Right ventricle myocardium inferior (tissue), 1 donor: Measurements from ENCODE around the gene ZBTB40. TPM values are rescaled to one million over a fixed set of nuclear protein-coding genes. Genes with fewer than 3 reads are reported as not detected.
A peak's percentile ranks its signal among the peaks of the same experiment; 100 is the strongest.

Experiments used
- ATAC-seq: fragments of 200-7000 bp; cut with Tn5 transposase; one replicate; pipeline ENCODE4 v1.9.1; 2020; ENCODE audit warnings: mild to moderate bottlenecking, moderate library complexity
- DNase-seq: peaks from one replicate; pipeline ENCODE4 v3.0.0; 2021; ENCODE audit errors: missing footprints
- intact Hi-C: fragments of 100-400 bp; cut with DNase I; formaldehyde crosslinking; loops from one replicate; pipeline ENCODE4 v1.11.0; 2022
- total RNA-seq: library from RNA; stranded (reverse); fragmentation: NEBNext Ultra II Directional; extraction: Animal tissue kit (Norgen Biotek cat#: 25700); gene quantifications from one replicate; pipeline ENCODE4 v1.2.1, GENCODE V29; 2021
- donor health status: DM: no; HTN: yes; CAD: no; lungs with severe emphysema.

ZBTB40 gene
- total RNA-seq, 1 donor from 2014 or later: 17.9 TPM

- intact Hi-C loops: no loop called here
- peak; percentile 48 for ATAC-seq
- DNase-seq: no peak
These were observed 40.5 kb downstream of the ZBTB40 start for GRCh38 chr1:22491995-22492715.

DNA sequence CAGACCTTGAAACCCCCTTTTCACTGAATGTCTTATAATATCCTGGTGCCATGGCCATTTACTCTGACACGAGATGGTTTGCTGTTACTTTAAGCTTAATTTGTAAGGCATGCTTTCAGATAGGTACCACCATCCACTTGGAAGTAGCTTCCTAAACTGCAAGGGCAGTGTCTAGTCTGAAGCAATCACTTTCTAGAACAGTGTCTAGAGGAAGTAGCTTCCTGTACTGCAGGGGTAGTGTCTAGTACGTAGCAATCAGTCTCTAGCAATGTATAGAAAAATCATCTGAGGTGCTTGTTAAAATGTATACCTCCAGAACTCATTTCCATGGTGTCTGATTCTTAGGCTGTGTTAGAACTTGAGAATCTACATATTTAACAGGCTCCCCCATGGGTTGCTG lies 42.5 kb downstream of the ZBTB40 start:
- ATAC-seq (no peak), DNase-seq (no peak)
- intact Hi-C loops: no loop called here

DNA sequence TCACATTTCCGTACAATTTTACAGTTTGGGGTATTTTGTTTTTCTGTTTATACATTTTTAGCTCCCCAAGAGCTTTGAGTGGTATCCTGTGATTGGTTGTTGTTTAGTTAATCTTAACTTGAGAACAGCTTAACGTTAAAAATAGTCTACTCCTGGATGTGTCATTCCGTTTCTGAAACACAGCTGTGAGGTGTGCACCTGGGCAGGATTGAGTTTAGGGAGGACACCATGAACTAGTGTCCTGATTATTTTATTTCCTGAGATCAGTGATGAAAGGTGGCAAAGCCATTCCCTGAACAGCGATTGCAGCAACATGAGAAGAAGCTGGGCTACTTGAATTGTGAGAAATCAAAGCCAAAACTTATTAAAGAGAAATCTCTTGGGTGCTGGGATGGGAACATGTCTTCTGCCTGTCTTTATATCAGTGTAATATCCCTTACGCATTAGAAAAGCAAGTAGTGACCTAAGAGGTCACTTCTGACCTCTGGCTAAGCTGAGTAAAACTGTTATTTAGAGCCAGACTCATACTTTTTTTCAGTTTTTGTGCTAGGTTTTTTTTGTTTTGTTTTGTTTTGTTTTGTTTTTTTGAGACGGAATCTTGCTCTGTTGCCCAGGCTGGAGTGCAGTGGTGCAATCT lies 43.4 kb downstream of the ZBTB40 start:
- intact Hi-C loops: no loop called here
- no peak for ATAC-seq
- no peak for DNase-seq

DNA sequence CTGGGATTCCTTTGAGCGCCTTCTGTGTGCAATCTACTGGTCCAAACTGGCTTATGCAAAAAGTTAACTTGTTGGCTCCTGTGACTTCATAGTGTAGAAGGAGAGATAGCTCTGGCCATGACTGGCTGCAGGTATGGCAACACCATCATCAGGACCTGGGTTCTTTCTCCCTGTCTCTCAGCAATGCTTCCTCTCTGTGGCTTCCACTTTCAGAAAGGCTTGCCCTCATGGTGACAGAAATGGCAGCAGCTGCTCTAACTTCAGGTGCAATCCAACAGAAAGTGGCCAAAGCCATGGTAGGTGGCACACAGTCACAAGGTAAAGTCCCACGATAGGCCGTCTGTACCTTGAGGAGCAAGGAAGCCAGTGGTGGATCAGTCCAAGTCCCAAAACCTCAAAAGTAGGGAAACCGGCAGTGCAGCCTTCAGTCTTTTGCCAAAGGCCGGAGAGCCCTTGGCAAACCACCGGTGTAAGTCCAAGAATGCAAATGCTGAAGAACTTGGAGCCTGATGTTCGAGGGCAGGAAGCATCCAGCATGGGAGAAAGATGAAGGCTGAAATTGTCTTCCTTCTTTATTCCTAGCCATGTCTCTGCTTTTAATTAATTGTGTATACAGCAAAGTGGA lies 45.0 kb downstream of the ZBTB40 start:
- ATAC-seq (no peak), DNase-seq (no peak)
- intact Hi-C loops: no loop called here

DNA sequence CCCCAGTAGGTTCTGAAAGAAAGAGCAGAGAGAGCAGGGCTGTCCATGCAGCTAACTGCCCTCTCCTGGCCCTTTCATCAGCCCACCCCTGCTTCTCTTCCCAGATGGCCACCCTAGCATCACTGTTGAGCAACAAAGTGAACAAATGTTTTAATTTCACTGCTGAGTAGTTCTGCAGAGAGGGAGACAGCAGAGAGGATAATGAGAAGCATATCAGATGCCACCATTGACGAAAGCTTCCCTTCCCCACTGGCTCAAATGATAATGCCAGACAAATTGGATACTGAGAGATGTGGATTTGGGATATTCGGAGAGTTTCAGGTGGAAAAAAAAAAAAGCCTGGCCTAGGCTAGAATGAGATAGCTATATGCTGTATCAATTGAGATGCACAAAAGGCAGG lies 46.8 kb downstream of the ZBTB40 start:
- DNase-seq: no peak
- intact Hi-C loops: no loop called here
- no peak for ATAC-seq

DNA sequence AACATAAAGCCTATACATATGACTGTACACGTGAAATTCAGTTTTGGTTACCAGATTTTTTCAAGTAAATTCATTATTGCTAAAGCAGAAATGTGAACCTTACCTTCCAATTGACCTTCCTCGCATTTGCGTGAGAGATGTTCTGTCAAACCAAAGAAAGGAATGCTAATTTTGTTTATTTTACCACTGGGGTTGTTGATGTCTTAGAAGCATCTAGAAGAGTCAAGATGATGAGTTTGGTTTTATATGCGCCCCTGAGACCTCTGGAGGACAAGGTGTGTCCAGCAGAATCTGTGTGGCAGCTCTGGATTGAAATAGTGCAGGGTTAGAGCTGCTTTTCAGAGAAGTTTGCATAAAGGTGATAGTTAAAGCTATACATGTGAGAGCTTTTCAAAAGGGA lies 48.4 kb downstream of the ZBTB40 start:
- intact Hi-C loops: loop anchor here (5.0 kb wide), 1 partner anchor 53 kb away; no protein-coding TSS in a partner anchor
- DNase-seq (no peak), ATAC-seq (no peak)

DNA sequence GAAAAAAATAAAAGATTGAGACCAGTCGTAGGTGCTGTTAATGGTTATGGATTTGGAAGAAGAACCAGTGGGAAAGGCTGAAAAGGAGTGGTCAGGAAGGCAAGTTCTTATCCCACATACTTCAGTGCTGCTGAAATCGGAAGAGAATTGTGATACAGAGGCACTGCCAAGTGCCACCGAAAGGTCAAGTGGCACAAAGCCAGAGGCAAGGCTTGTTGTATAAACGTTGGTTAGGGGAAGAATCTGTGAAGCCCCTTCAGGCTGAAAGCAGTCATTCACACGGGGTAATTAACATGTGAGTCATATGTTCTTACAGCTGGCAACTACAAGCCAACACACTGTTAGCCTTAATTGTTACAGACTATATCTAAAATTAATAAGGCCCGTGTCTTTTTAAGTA lies 48.8 kb downstream of the ZBTB40 start:
- ATAC-seq (no peak), DNase-seq (no peak)
- intact Hi-C loops: loop anchor here (5.0 kb wide), 1 partner anchor 53 kb away; no protein-coding TSS in a partner anchor

- intact Hi-C loops: loop anchor here (5.0 kb wide), 1 partner anchor 55 kb away; no protein-coding TSS in a partner anchor
- DNase-seq (no peak), ATAC-seq (no peak)
These were observed 50.6 kb downstream of the ZBTB40 start for GRCh38 chr1:22502202-22502601.

DNA sequence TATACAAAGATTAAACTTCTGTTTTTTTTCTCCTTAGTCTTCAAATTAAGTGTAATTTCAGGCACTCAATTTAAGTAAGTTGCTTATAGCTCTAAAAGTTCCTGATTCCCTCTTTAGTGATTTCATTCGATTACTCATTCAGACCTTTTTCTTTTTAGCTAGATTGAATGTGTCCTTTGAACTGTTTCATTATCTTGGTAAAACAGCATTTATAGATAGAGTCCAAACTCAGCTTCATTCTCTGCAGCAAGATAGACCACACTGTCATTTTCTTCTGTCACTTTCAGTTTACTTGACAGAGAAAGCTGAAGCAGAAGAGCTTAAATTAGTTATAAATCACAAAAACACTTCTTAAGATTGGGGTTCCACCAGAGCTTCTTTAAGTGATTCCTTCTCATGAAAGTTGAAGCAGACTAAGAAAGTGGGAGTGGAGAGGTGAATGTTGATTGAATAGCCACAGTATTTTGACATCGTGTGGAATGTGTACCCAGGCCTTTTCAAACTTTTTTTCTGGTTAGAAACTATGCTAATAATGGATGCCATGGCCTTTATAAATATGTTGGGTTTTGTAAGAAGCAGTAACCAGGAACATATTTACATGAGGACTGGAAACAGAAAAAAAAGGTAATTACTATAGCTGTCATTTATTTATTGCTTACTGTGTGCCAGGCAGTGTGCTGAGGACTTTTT lies 52.2 kb downstream of the ZBTB40 start:
- DNase-seq (no peak), ATAC-seq (no peak)
- intact Hi-C loops: loop anchor here (5.0 kb wide), 1 partner anchor 57 kb away; no protein-coding TSS in a partner anchor

DNA sequence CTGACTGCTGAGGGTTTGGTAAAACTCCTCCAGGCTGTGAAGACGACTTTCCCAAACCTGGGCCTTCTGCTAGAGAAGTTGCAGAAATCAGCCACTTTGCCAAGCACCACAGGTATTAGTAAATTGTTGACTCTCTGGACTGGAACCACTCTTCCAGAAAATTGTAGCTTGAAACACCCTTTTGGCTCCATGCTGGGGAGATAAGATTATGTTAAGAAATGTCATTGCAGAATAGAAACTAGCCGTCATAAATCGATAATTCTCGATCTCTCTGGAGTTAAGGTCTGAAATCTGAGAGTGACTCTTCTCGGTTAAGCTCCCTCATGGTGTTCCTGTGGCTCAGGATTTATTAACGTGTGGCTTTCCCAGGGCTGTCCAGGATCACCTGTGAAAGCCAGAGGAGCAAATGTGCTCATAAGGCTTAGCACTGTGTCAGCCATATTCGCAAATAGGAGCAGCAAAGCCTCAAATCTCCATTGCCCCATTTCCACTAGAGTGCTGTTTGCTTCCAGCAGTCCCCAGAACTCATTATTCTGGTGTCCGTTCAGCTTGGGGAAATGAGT lies 54.6 kb downstream of the ZBTB40 start:
- no peak for ATAC-seq
- intact Hi-C loops: no loop called here
- no peak for DNase-seq

- intact Hi-C loops: no loop called here
- ATAC-seq: no peak
These were observed 55.9 kb downstream of the ZBTB40 start for GRCh38 chr1:22507587-22507986.

GRCh38 chr1:22508329-22508728 lies 56.7 kb downstream of the ZBTB40 start:
- no peak for DNase-seq
- no peak for ATAC-seq
- intact Hi-C loops: no loop called here

More at GRCh38 chr1:22507587-22507986, 55.9 kb downstream of the ZBTB40 start:
- no peak for DNase-seq

DNA sequence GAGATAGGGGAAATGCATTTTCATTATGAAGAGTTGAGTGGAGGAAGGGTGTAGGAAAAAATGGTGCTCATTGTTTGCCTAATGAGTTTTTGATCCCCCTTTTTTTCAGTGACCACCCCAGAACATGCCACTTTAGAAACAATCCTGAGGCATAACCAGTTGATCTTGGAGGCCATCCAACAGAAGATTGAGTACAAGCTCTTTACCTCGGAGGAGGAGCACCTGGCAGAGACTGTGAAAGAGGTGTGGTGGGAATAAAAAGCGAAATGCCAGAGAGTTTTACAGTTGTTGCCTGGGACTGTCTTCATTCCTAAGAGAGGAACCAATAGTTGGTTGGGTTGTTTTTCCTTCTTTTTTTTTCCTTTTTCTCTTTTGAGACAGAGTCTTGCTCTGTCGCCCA lies 57.3 kb downstream of the ZBTB40 start:
- DNase-seq (no peak), ATAC-seq (no peak)
- intact Hi-C loops: no loop called here

DNA sequence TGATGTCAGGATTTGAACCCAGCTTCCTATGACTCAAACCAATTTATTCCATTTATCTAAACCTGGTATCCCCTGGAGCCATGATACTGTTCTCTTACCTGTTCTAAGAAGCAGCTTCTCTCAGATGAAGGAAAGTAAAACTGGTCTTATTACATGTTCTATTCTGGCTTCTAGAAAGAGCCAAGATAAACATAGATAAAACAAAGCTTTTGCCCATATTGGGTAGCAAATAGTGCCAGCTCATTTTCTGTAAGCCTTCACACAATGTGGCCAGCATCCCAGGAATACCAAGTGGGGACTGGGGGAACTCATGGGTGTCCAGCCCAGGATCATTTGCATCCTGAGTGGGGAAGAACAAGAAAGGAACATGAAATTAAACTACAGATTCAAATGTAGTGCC lies 58.2 kb downstream of the ZBTB40 start:
- ATAC-seq: no peak
- intact Hi-C loops: no loop called here

DNA sequence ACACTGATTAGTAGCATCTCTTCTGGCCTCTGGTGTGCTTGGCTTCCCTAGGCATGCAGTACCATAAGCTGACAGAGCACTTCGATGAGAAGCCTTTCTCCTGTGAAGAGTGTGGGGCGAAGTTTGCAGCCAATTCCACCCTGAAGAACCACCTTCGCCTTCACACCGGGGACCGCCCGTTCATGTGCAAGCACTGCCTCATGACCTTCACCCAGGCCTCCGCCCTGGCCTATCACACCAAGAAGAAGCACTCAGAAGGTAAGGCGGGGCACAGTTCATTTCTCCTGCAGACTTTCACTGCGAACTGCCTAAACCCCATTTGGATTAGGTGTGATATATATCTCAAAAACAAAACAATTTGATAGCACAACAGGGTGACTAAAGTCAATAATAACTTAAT lies 61.2 kb downstream of the ZBTB40 start:
- no peak for DNase-seq
- ATAC-seq: no peak
- intact Hi-C loops: no loop called here

More for the DNA sequence above, 58.2 kb downstream of the ZBTB40 start:
- no peak for DNase-seq

DNA sequence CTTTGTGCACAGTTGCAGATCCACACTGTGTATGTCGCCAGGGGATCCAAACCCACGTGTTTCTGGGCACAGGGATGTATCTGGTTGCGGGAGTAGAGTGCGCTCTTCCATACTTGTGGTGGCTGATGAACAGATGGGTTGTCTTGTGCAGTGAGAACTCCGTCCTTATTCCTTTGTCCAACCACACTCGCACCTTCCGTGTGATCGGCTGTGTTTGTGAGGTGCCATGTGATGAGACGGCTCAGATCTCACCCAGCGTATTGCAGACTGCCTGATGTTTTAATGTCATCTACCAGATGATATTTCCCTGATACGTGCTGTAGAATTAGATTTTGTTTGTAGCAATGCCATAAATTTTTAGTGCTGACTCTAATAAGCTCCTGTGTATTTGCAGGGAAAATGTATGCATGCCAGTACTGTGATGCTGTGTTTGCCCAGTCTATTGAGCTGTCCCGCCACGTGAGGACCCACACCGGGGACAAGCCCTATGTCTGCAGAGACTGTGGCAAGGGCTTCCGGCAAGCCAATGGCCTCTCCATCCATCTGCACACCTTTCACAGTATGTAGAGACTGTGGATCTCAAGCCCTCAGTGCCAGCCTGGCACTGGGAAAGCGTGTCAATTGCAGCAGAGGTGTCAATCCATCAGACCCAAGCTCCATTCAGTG lies 65.4 kb downstream of the ZBTB40 start:
- DNase-seq (no peak), ATAC-seq (no peak)
- intact Hi-C loops: no loop called here

GRCh38 chr1:22517956-22518355 lies 66.3 kb downstream of the ZBTB40 start:
- no peak for ATAC-seq
- intact Hi-C loops: no loop called here
- DNase-seq: no peak

DNA sequence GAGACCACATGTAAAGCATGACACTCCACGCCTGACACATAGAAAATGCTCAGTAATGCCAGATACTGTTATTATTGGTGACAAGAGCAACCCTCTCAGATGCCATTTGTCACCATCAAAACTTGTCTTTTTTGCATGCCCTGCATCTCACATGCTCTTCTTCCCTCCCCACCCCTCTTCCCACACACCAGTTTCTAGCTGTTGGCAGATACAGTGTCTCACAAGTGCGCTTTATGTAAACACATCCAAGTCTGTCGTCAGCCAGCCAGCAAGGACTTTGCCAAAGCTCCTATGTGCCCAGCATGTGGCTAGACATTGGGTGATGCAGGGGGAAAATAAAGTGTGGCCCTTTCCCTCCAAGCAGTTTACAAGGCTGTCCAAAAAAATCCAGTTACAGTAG lies 66.7 kb downstream of the ZBTB40 start:
- intact Hi-C loops: no loop called here
- ATAC-seq (no peak), DNase-seq (no peak)

GRCh38 chr1:22520871-22521270 lies 69.2 kb downstream of the ZBTB40 start:
- intact Hi-C loops: no loop called here
- ATAC-seq: no peak
- no peak for DNase-seq
